Mesenchymal stem cell (in vitro differentiated cells and primary cell): ENCODE results near the gene KIAA0753.
"Not testable (repeated sequence)": the region's sequence is repeated elsewhere in the genome, so short reads cannot be mapped to it uniquely, and the experiment has no call there.

Experiments
- DNase-seq: peaks from one replicate; pipeline ENCODE4 v3.0.0-alpha.2; 2013
- H2AFZ ChIP-seq: one replicate; pipeline ENCODE4 v1.6.1; 2013; ENCODE audit warnings: low read depth, mild to moderate bottlenecking, control low read depth, inconsistent platforms, low read length, moderate library complexity
- H2AK5ac ChIP-seq: 2 replicates; pipeline ENCODE4 v1.6.1; 2013; ENCODE audit warnings: low read length, moderate library complexity, mild to moderate bottlenecking, inconsistent platforms; ENCODE audit not compliant: severe bottlenecking
- H2BK120ac ChIP-seq: one replicate; pipeline ENCODE4 v1.6.1; 2013; ENCODE audit warnings: low read depth, mild to moderate bottlenecking, inconsistent platforms, low read length, moderate library complexity
- H2BK12ac ChIP-seq, 2 experiments: one replicate each; pipeline ENCODE4 v1.6.1; 2013; ENCODE audit warnings: inconsistent platforms in 2 of 2, low read length in 2 of 2, mild to moderate bottlenecking in 2 of 2, moderate library complexity in 2 of 2, control low read depth in 1 of 2
- H2BK15ac ChIP-seq: one replicate; pipeline ENCODE4 v1.6.1; 2013; ENCODE audit warnings: mild to moderate bottlenecking, low read depth, inconsistent platforms; ENCODE audit not compliant: poor library complexity, severe bottlenecking
- H2BK5ac ChIP-seq: 2 replicates; pipeline ENCODE4 v1.6.1; 2013; ENCODE audit warnings: low read depth, mild to moderate bottlenecking, low read length, control low read depth, inconsistent platforms; ENCODE audit not compliant: poor library complexity, severe bottlenecking
- H3K14ac ChIP-seq, 2 experiments: one replicate each; pipeline ENCODE4 v1.6.1; 2013; ENCODE audit warnings: inconsistent platforms in 2 of 2, low read length in 2 of 2, control low read depth in 1 of 2, mild to moderate bottlenecking in 1 of 2, moderate library complexity in 1 of 2
- H3K18ac ChIP-seq, 2 experiments: one replicate each; pipeline ENCODE4 v1.6.1; 2013; ENCODE audit warnings: inconsistent platforms in 2 of 2, low read length in 2 of 2, control low read depth in 1 of 2, low read depth in 1 of 2, mild to moderate bottlenecking in 1 of 2
- H3K23ac ChIP-seq, 2 experiments: one replicate each; pipeline ENCODE4 v1.6.1; 2013; ENCODE audit warnings: inconsistent platforms in 2 of 2, low read length in 2 of 2, mild to moderate bottlenecking in 2 of 2, moderate library complexity in 2 of 2, control low read depth in 1 of 2
- H3K27ac ChIP-seq: 2 replicates; pipeline ENCODE4 v1.5.1; 2013; ENCODE audit warnings: mild to moderate bottlenecking, moderate library complexity, low read length, control low read depth, inconsistent platforms; ENCODE audit not compliant: poor library complexity, severe bottlenecking
- H3K27me3 ChIP-seq, 2 experiments: 2 replicates each; pipeline versions ENCODE4 v1.6.1 to v1.7.0; 2013; ENCODE audit warnings: low read length in 2 of 2, mild to moderate bottlenecking in 2 of 2, moderate library complexity in 2 of 2, control low read depth in 1 of 2, inconsistent platforms in 1 of 2; ENCODE audit not compliant: control insufficient read depth in 1 of 2, insufficient read depth in 1 of 2
- H3K36me3 ChIP-seq, 2 experiments: 2 replicates each; pipeline versions ENCODE4 v1.6.1 to v1.7.0; 2013; ENCODE audit warnings: low read length in 2 of 2, control low read depth in 1 of 2, inconsistent platforms in 1 of 2, low read depth in 1 of 2, mild to moderate bottlenecking in 1 of 2; ENCODE audit not compliant: insufficient read depth in 2 of 2, control insufficient read depth in 1 of 2
- H3K4ac ChIP-seq, 2 experiments: one replicate each; pipeline ENCODE4 v1.6.1; 2013; ENCODE audit warnings: inconsistent platforms in 2 of 2, low read length in 2 of 2, mild to moderate bottlenecking in 2 of 2, moderate library complexity in 2 of 2, control low read depth in 1 of 2, low read depth in 1 of 2
- H3K4me1 ChIP-seq: 2 replicates; pipeline ENCODE4 v1.6.1; 2013; ENCODE audit warnings: low read depth, low read length, control low read depth; ENCODE audit not compliant: control insufficient read depth, insufficient read depth
- H3K4me2 ChIP-seq: 2 replicates; pipeline ENCODE4 v1.6.1; 2013; ENCODE audit warnings: low read length, mild to moderate bottlenecking, inconsistent platforms; ENCODE audit not compliant: poor library complexity, severe bottlenecking
- H3K4me3 ChIP-seq, 2 experiments: 2 replicates each; pipeline versions ENCODE4 v1.5.1 to v1.7.0; 2013; ENCODE audit warnings: low read length in 2 of 2, mild to moderate bottlenecking in 2 of 2, control low read depth in 1 of 2, low read depth in 1 of 2; ENCODE audit not compliant: insufficient read depth in 1 of 2
- H3K79me1 ChIP-seq: replicated peaks from 2 replicates; pipeline ENCODE4 v1.6.1; 2013; ENCODE audit warnings: mild to moderate bottlenecking, control low read depth, low read length, inconsistent platforms; ENCODE audit not compliant: poor library complexity, severe bottlenecking
- H3K9ac ChIP-seq: 2 replicates; pipeline ENCODE4 v1.7.0; 2013; ENCODE audit warnings: mild to moderate bottlenecking, low read length, moderate library complexity
- H3K9me3 ChIP-seq: 2 replicates; pipeline ENCODE4 v1.7.0; 2013; ENCODE audit warnings: mild to moderate bottlenecking, low read length; ENCODE audit not compliant: control insufficient read depth
- H4K8ac ChIP-seq: one replicate; pipeline ENCODE4 v1.6.1; 2013; ENCODE audit warnings: inconsistent platforms, mild to moderate bottlenecking, low read length, moderate library complexity
- H4K91ac ChIP-seq: one replicate; pipeline ENCODE4 v1.6.1; 2013; ENCODE audit warnings: mild to moderate bottlenecking, low read length, inconsistent platforms
- whole genome bisulfite sequencing: methylation state at CpG from one replicate; pipeline ENCODE4 v1.1.7; 2013; ENCODE audit warnings: mixed read lengths; 5-methylcytosine and 5-hydroxymethylcytosine counted together

Gene KIAA0753

GRCh38 chr17:6655732-6656361 lies 15.3 kb upstream of the KIAA0753 start:
- H3K79me1 ChIP-seq, result peaks cover 11% of the 10 kb centered on the region
- not testable (repeated sequence) for H3K27ac ChIP-seq
- 4% methylated on average over 16 of the region's 41 CpGs for WGBS

GRCh38 chr17:6654841-6655731 lies 14.6 kb upstream of the KIAA0753 start:
- H3K79me1 ChIP-seq, result peaks cover 11% of the 10 kb centered on the region
- H3K9me3 ChIP-seq, result no peaks in the 10 kb centered on the region
- no peak overlapping the region for H2BK5ac ChIP-seq
- no peak overlapping the region for H3K27ac ChIP-seq
- peak overlapping the region; percentile 42 to 51 for H3K4me3 ChIP-seq
- H4K8ac ChIP-seq, result no peak overlapping the region
- no peak overlapping the region for H2BK15ac ChIP-seq
- no peak overlapping the region for H2BK12ac ChIP-seq
- no peak overlapping the region for H2AFZ ChIP-seq
- H4K91ac ChIP-seq, result no peak overlapping the region
- peaks cover 38 to 43% of the 10 kb centered on the region in 2 experiments for H3K27me3 ChIP-seq
- WGBS, result 5% methylated on average over 38 of the region's 46 CpGs
- no peak overlapping the region for H2BK120ac ChIP-seq
- no peak overlapping the region for H2AK5ac ChIP-seq
- H3K14ac ChIP-seq, result no peak overlapping the region
- H3K4me2 ChIP-seq, result peak overlapping the region; percentile 71
- peak overlapping the region in 1 of 2 experiments; percentile 17 for H3K23ac ChIP-seq
- peaks cover 15% of the 10 kb centered on the region for H3K4me1 ChIP-seq
- H3K36me3 ChIP-seq, result no peaks in the 10 kb centered on the region
- no peak overlapping the region for H3K4ac ChIP-seq
- DNase-seq, result peak; percentile 24
- no peak overlapping the region for H3K18ac ChIP-seq
- no peak overlapping the region for H3K9ac ChIP-seq

More at GRCh38 chr17:6655732-6656361, 15.3 kb upstream of the KIAA0753 start:
- not testable (repeated sequence) for H2BK120ac ChIP-seq, H3K9me3 ChIP-seq, H3K4me2 ChIP-seq, H2BK15ac ChIP-seq, H3K14ac ChIP-seq, H3K4ac ChIP-seq, H2AK5ac ChIP-seq, H2BK12ac ChIP-seq, H4K8ac ChIP-seq, H4K91ac ChIP-seq, H2AFZ ChIP-seq, H2BK5ac ChIP-seq, DNase-seq, H3K36me3 ChIP-seq, H3K18ac ChIP-seq, H3K9ac ChIP-seq, H3K23ac ChIP-seq
- H3K4me1 ChIP-seq, result peaks cover 15% of the 10 kb centered on the region
- peaks cover 43 to 50% of the 10 kb centered on the region in 2 experiments for H3K27me3 ChIP-seq
- H3K4me3 ChIP-seq, result peak overlapping the region in 1 of 2 experiments; percentile 51

- Histone ChIP-seq H2BK15ac (peak overlapping the region; percentile 8), H3K9ac (peak overlapping the region; percentile 81), H4K8ac (peak overlapping the region; percentile 98), H2BK120ac (peak overlapping the region; percentile 45), H2BK12ac (peak overlapping the region in 1 of 2 experiments; percentile 52), H3K14ac (peak overlapping the region in 1 of 2 experiments; percentile 81), H4K91ac (peak overlapping the region; percentile 99), H3K79me1 (peaks cover 16% of the 10 kb centered on the region), H3K36me3 (peaks cover 0 to 27% of the 10 kb centered on the region in 2 experiments), H3K4me2 (peak overlapping the region; percentile 62), H3K9me3 (no peaks in the 10 kb centered on the region), H3K27ac (no peak overlapping the region), H3K23ac (no peak overlapping the region), H3K4me1 (peaks cover 15% of the 10 kb centered on the region), H2AFZ (peak overlapping the region; percentile 98), H3K4ac (peak overlapping the region; percentile 80 to 89), H2BK5ac (no peak overlapping the region), H3K18ac (peak overlapping the region; percentile 95 to 97), H2AK5ac (peak overlapping the region; percentile 47), H3K27me3 (peaks cover 14 to 16% of the 10 kb centered on the region in 2 experiments), H3K4me3 (peak overlapping the region; percentile 52 to 98)
- 64% methylated on average over 47 of the region's 47 CpGs for WGBS
- DNase-seq, result no peak
Observed at GRCh38 chr17:6651919-6652452, 11.5 kb upstream of the KIAA0753 start.
